ENCODE measurements around the gene FMNL2. TPM values are rescaled to one million over a fixed set of nuclear protein-coding genes. Genes with fewer than 3 reads are reported as not detected.

The FMNL2 gene
- total RNA-seq, 1 donor from 2014 or later: 5.5 TPM

DNA sequence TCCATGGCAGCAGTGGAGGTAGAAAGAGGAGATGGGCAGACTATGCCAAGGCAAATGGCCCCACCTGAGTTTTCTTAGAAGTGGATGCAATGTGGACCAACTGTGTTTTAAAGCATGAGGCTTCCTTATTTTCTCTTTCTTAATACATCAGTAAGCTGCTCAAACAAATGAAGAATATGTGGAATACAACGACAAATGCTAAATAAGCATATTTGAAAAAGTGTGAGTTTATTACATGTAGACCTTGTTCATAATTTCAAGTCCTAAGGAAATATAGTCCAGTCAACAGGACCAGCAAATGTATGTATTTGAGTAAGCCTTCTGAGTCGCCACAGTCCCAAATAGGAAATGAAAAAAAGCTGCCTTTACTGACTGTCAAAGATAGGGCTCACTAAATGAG lies 204.4 kb downstream of the FMNL2 start:
- no peaks in the 10 kb centered on the region for H3K27me3 ChIP-seq (ENCODE audit: low read depth)
- no peak overlapping the region for H3K4me3 ChIP-seq
- intact Hi-C loops (cut with micrococcal nuclease): no loop called here
- H3K4me1 ChIP-seq: peaks cover 16% of the 10 kb centered on the region
- no peak overlapping the region for H3K27ac ChIP-seq (replicated peaks)
- no peak for DNase-seq
- H3K36me3 ChIP-seq: no peaks in the 10 kb centered on the region
- H3K9me3 ChIP-seq (replicated peaks): no peaks in the 10 kb centered on the region
- TF ChIP-seq, protein P1, sequence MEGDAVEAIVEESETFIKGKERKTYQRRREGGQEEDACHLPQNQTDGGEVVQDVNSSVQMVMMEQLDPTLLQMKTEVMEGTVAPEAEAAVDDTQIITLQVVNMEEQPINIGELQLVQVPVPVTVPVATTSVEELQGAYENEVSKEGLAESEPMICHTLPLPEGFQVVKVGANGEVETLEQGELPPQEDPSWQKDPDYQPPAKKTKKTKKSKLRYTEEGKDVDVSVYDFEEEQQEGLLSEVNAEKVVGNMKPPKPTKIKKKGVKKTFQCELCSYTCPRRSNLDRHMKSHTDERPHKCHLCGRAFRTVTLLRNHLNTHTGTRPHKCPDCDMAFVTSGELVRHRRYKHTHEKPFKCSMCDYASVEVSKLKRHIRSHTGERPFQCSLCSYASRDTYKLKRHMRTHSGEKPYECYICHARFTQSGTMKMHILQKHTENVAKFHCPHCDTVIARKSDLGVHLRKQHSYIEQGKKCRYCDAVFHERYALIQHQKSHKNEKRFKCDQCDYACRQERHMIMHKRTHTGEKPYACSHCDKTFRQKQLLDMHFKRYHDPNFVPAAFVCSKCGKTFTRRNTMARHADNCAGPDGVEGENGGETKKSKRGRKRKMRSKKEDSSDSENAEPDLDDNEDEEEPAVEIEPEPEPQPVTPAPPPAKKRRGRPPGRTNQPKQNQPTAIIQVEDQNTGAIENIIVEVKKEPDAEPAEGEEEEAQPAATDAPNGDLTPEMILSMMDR (IDR thresholded peaks at IDR 0.05; ENCODE audit: borderline replicate concordance): no peak

DNA sequence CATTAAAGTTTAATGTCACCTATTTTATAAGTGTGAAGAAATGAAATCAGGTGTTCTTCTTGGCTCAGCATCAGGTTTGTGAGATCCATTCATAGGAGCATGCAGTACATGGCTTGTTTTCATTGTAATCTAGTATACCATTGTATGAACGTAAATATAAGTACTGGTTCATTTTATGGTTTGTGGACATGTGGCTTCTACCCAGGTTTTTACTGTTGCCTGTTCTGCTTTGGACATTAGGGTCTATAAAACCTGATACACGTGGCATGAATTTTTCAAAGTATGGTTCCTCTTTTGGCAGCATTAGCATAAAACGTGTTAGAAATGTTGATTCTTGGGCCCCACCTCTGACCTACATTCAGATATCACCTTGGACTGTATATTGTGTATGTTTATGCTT lies 206.7 kb downstream of the FMNL2 start:
- Histone ChIP-seq H3K27me3 (ENCODE audit: low read depth) (no peaks in the 10 kb centered on the region), H3K27ac (replicated peaks) (no peak overlapping the region), H3K9me3 (replicated peaks) (no peaks in the 10 kb centered on the region), H3K36me3 (no peaks in the 10 kb centered on the region), H3K4me3 (no peak overlapping the region), H3K4me1 (peaks cover 30% of the 10 kb centered on the region)
- intact Hi-C loops (cut with micrococcal nuclease): no loop called here
- DNase-seq: no peak
- TF ChIP-seq, protein P1 (IDR thresholded peaks at IDR 0.05; ENCODE audit: borderline replicate concordance): no peak

DNA sequence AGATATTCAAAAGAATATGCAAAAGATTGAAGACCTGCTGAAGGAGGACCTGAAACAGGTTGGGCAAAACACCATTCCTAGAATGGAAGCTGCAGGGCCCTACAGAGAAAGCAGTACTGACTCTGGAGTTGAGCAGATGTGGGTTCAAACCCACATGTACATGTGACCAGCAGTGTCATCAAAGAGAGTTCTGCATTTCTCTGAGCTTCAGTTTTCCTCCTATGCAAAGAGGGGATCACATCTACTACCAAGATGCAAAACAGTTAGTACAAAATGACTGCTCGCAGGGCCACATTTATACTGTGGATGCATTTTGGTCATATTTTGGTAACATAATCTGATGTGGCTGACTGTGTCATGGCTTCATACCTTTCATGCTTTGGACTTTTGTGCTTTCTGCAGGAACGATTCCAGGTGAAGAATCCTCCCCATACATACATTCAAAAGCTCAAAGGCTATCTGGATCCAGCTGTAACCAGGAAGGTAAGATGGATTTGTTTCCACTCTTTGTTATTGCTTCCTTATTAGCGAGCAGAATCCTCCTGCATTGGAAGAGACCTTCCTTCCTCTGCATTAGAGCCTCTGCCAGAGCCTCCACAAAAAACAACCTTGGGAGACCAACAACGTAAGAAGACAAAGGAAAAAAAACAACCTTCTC lies 207.5 kb downstream of the FMNL2 start:
- no peaks in the 10 kb centered on the region for H3K36me3 ChIP-seq
- H3K27me3 ChIP-seq (ENCODE audit: low read depth): no peaks in the 10 kb centered on the region
- no peak overlapping the region for H3K4me3 ChIP-seq
- intact Hi-C loops (cut with micrococcal nuclease): no loop called here
- TF ChIP-seq, protein P1 (IDR thresholded peaks at IDR 0.05; ENCODE audit: borderline replicate concordance): no peak
- H3K4me1 ChIP-seq: peaks cover 30% of the 10 kb centered on the region
- no peak for DNase-seq
- no peaks in the 10 kb centered on the region for H3K9me3 ChIP-seq (replicated peaks)
- peak overlapping the region; percentile 43 for H3K27ac ChIP-seq (replicated peaks)

DNA sequence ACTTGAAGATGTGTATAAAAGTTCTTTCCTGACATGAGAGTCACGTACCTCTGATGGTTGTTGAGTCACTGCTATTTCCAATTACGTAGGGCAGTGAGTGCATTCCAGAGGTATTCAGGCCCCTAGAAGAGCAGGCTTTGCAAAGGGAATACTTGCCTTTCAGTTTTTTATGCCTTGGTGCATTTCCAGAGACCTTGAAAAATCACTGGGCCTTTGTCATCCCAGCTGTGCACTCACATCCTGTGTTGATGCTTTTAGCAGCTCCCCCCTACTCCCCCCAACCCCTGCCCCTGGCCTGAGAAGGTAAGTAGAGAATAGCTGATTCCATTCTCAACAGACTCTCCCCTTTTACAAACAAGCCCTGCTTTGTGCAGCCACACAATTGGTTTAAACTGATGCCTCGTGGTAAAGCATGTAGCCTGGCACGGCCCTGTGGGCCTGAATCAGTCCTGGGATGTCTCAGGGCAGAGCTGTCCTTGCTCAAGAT lies 208.1 kb downstream of the FMNL2 start:
- DNase-seq: no peak
- Histone ChIP-seq H3K27ac (replicated peaks) (peak overlapping the region; percentile 43), H3K9me3 (replicated peaks) (no peaks in the 10 kb centered on the region), H3K36me3 (no peaks in the 10 kb centered on the region), H3K4me3 (no peak overlapping the region), H3K4me1 (peaks cover 33% of the 10 kb centered on the region), H3K27me3 (ENCODE audit: low read depth) (no peaks in the 10 kb centered on the region)
- intact Hi-C loops (cut with micrococcal nuclease): no loop called here
- TF ChIP-seq, protein P1 (IDR thresholded peaks at IDR 0.05; ENCODE audit: borderline replicate concordance): no peak

DNA sequence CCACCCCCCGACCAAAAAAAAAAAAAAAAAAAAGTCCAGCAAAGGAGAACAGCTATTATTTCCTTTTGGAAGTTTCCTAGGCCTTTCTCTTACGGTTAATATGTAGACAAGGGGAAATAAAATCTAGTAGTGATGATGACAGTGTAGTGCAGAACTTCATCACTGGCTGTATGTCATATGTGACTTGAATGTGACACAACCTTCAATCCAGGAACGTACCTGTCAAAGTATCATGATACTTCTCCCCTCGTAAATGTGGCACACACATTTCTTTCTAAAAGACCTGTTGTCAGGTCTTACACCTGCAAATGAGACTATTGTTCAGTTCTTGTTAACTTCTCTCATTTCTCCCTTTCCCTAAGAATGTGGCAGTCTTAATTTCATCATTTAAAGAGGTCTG lies 208.7 kb downstream of the FMNL2 start:
- no peak for DNase-seq
- Histone ChIP-seq H3K36me3 (no peaks in the 10 kb centered on the region), H3K27ac (replicated peaks) (no peak overlapping the region), H3K9me3 (replicated peaks) (no peaks in the 10 kb centered on the region), H3K27me3 (ENCODE audit: low read depth) (no peaks in the 10 kb centered on the region), H3K4me1 (peaks cover 36% of the 10 kb centered on the region), H3K4me3 (no peak overlapping the region)
- intact Hi-C loops (cut with micrococcal nuclease): no loop called here
- TF ChIP-seq, protein P1 (IDR thresholded peaks at IDR 0.05; ENCODE audit: borderline replicate concordance): no peak
